Adrenal gland (tissue), 12 donors: ENCODE data around the gene ITGA11. TPM values are rescaled to one million over a fixed set of nuclear protein-coding genes. Genes with fewer than 3 reads are reported as not detected.
A peak's percentile ranks its signal among the peaks of the same experiment; 100 is the strongest.

Source experiments
- DNase-seq, 7 donors: peaks; one replicate each; pipeline ENCODE4 v3.0.0-alpha.2; 2019 to 2020
- H3K27ac ChIP-seq, 5 donors: fragments of 200-600 bp; sonication (generic) in 4 of 5; 1 replicate in 3 of 5; 2 replicates in 2 of 5; pipeline versions ENCODE4 v1.5.1 to v1.8.0; 2016 to 2020; ENCODE audit warnings: mild to moderate bottlenecking in 1 of 5
- H3K27me3 ChIP-seq: fragments of 200-600 bp; 2 replicates; pipeline ENCODE4 v1.8.0; 2021
- H3K36me3 ChIP-seq, 2 donors: fragments of 200-600 bp; replicated peaks in 1 of 2; 1 replicate in 1 of 2; 2 replicates in 1 of 2; pipeline versions ENCODE4 v1.5.1 to v1.8.0; 2018 to 2022
- H3K4me1 ChIP-seq, 2 donors: fragments of 200-600 bp; replicated peaks in 1 of 2; 1 replicate in 1 of 2; 2 replicates in 1 of 2; pipeline versions ENCODE4 v1.5.1 to v1.8.0; 2018 to 2021
- H3K4me3 ChIP-seq, 4 donors: fragments of 200-600 bp; sonication (generic) in 3 of 4; one replicate each; pipeline ENCODE4 v1.5.1; 2016 to 2018
- H3K9me3 ChIP-seq, 3 donors: fragments of 200-600 bp; sonication (generic) in 1 of 3; replicated peaks in 1 of 3; 1 replicate in 2 of 3; 2 replicates in 1 of 3; pipeline versions ENCODE4 v1.5.1 to v1.8.0; 2016 to 2021
- POLR2A ChIP-seq, 2 donors: fragments of 450-650 bp; IDR thresholded peaks; one replicate each; pipeline ENCODE4 v1.6.1; 2017; ENCODE audit warnings: antibody characterized with exemption in 2 of 2, mild to moderate bottlenecking in 2 of 2, moderate library complexity in 1 of 2
- WGBS, 4 donors: extraction: QIAGEN DNeasy Blood & Tissue Kit in 2 of 4; methylation state at CpG; one replicate each; pipeline versions ENCODE4 v1.1.5 to v1.1.7; 2013 to 2017; 5-methylcytosine and 5-hydroxymethylcytosine counted together
- intact Hi-C, 2 donors: fragments of 100-400 bp; cut with DNase I; formaldehyde crosslinking; loops; one replicate each; pipeline versions ENCODE4 v1.14.1 to v1.15.0; 2022 to 2023
- polyA plus RNA-seq, 3 donors: library from polyadenylated mRNA; stranded (reverse); fragments of 200-250 nt in 2 of 3; fragments of 350-450 nt in 1 of 3; fragmentation: Illumina TruSeq in 1 of 3; extraction: RNeasy Lipid Tissue Mini Kit (QIAGEN cat#74804) in 1 of 3; gene quantifications; one replicate each; pipeline ENCODE4 v1.2.3, GENCODE V29; 2013 to 2014
- total RNA-seq, 9 donors: library from RNA; depleted of rRNA in 4 of 9; stranded (reverse); fragments of >200 nt in 4 of 9; fragments of 120-200 nt in 1 of 9; fragmentation: NEBNext Ultra II Directional in 1 of 9; extraction: Animal tissue kit (Norgen Biotek cat#: 25700) in 1 of 9; gene quantifications; one replicate each; pipeline versions ENCODE4 v1.1.0 to v1.2.4, GENCODE V29; 2013 to 2023
- TF ChIP-seq, protein P1 (sequence below), 6 experiments: fragments of 450-650 bp in 4 of 6; fragments of 200-600 bp in 2 of 6; sonication (generic) in 1 of 6; IDR thresholded peaks; 1 replicate in 5 of 6; 2 replicates in 1 of 6; pipeline versions ENCODE4 v1.5.1 to v1.8.0; 2016 to 2021; ENCODE audit warnings: antibody characterized with exemption in 6 of 6, mild to moderate bottlenecking in 2 of 6, moderate library complexity in 1 of 6
- donor health status: healthy with polysubstance abuse.
- donor health status: Bipolar disorder and iron deficiency.
- donor health status: DM: yes; HTN: yes; CAD: no.
- donor health status: DM: no; HTN: no; CAD: no.
- donor health status: DM: no; HTN: no; CAD: no.
- donor health status: DM: yes; HTN: yes; CAD: no.

ITGA11 gene
- total and polyA plus RNA-seq, 12 donors: 1.4 to 52.5 (median 7.5) TPM

DNA sequence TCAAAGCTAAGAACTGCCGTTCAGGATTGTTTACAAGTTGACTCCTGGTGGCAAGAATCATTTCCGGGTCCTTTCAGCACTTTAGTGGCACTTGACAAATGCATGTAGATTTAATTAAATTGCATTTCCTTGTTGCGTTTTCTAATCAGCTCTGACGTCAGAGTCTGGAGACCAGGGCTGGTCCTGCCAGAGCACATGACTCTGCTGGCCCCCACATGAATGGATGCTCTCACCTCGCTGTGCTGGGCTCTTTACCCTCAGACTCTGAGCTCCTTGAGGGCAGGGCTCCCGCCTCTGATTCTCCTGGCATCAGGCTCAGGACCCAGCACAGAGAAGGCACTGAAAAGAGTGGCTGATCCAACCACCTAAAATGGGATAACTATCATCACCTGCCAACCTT lies 85.0 kb downstream of the ITGA11 start:
- intact Hi-C loops: no loop called here
- H3K4me3 ChIP-seq: no peak overlapping the region
- peaks cover under 1 to 3% of the 10 kb centered on the region in 2 donors for H3K4me1 ChIP-seq
- H3K27ac ChIP-seq: peak overlapping the region in 1 of 5 donors; percentile 26
- TF ChIP-seq, protein P1, sequence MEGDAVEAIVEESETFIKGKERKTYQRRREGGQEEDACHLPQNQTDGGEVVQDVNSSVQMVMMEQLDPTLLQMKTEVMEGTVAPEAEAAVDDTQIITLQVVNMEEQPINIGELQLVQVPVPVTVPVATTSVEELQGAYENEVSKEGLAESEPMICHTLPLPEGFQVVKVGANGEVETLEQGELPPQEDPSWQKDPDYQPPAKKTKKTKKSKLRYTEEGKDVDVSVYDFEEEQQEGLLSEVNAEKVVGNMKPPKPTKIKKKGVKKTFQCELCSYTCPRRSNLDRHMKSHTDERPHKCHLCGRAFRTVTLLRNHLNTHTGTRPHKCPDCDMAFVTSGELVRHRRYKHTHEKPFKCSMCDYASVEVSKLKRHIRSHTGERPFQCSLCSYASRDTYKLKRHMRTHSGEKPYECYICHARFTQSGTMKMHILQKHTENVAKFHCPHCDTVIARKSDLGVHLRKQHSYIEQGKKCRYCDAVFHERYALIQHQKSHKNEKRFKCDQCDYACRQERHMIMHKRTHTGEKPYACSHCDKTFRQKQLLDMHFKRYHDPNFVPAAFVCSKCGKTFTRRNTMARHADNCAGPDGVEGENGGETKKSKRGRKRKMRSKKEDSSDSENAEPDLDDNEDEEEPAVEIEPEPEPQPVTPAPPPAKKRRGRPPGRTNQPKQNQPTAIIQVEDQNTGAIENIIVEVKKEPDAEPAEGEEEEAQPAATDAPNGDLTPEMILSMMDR (IDR thresholded peaks at IDR 0.05): no peak
- no peak for TF ChIP-seq POLR2A (IDR thresholded peaks at IDR 0.05)
- H3K9me3 ChIP-seq: no peaks in the 10 kb centered on the region
- H3K36me3 ChIP-seq: no peaks in the 10 kb centered on the region
- no peaks in the 10 kb centered on the region for H3K27me3 ChIP-seq
- WGBS, 4 donors: 62 to 84% (median 72%) methylated on average over 5 to 6 of the region's 6 CpGs
- no peak for DNase-seq

- Histone ChIP-seq H3K27ac (no peak overlapping the region), H3K4me3 (no peak overlapping the region), H3K9me3 (no peaks in the 10 kb centered on the region), H3K27me3 (no peaks in the 10 kb centered on the region), H3K36me3 (no peaks in the 10 kb centered on the region), H3K4me1 (peaks cover 13 to 14% of the 10 kb centered on the region in 2 donors)
- whole genome bisulfite sequencing, 4 donors: 81 to 89% (median 85%) methylated on average over 5 of the region's 5 CpGs
- no peak for DNase-seq
- TF ChIP-seq, protein P1 (IDR thresholded peaks at IDR 0.05): no peak
- no peak for TF ChIP-seq POLR2A (IDR thresholded peaks at IDR 0.05)
- intact Hi-C loops: no loop called here
Measured at GRCh38 chr15:68345481-68345880, 86.5 kb downstream of the ITGA11 start.

GRCh38 chr15:68344600-68344999 lies 87.4 kb downstream of the ITGA11 start:
- 94 to 98% (median 96%) methylated on average over 7 of the region's 7 CpGs for WGBS, 4 donors
- H3K27me3 ChIP-seq: no peaks in the 10 kb centered on the region
- no peak overlapping the region for H3K27ac ChIP-seq
- intact Hi-C loops: no loop called here
- TF ChIP-seq, protein P1 (IDR thresholded peaks at IDR 0.05): no peak
- TF ChIP-seq POLR2A (IDR thresholded peaks at IDR 0.05): no peak
- H3K36me3 ChIP-seq: no peaks in the 10 kb centered on the region
- DNase-seq: no peak
- H3K9me3 ChIP-seq: no peaks in the 10 kb centered on the region
- peaks cover 13 to 14% of the 10 kb centered on the region in 2 donors for H3K4me1 ChIP-seq
- no peak overlapping the region for H3K4me3 ChIP-seq

GRCh38 chr15:68343579-68344225 lies 88.3 kb downstream of the ITGA11 start:
- no peaks in the 10 kb centered on the region for H3K27me3 ChIP-seq
- peaks cover 13 to 14% of the 10 kb centered on the region in 2 donors for H3K4me1 ChIP-seq
- 92 to 97% (median 93%) methylated on average over 10 to 14 of the region's 14 CpGs for WGBS, 4 donors
- DNase-seq: no peak
- intact Hi-C loops: no loop called here
- no peaks in the 10 kb centered on the region for H3K9me3 ChIP-seq
- no peak overlapping the region for H3K4me3 ChIP-seq
- TF ChIP-seq, protein P1 (IDR thresholded peaks at IDR 0.05): no peak
- no peak for TF ChIP-seq POLR2A (IDR thresholded peaks at IDR 0.05)
- H3K27ac ChIP-seq: peak overlapping the region in 1 of 5 donors; percentile 72
- H3K36me3 ChIP-seq: no peaks in the 10 kb centered on the region
